Astrocyte of the cerebellum (primary cell): Measurements from ENCODE around the gene SCLY.
"Not testable (repeated sequence)": the region's sequence is repeated elsewhere in the genome, so short reads cannot be mapped to it uniquely, and the experiment has no call there.

Source experiments
- DNase-seq: peaks from one replicate; pipeline ENCODE4 v3.0.0-alpha.2; 2011; ENCODE audit warnings: low read depth
- H3K4me3 ChIP-seq: 2 replicates; pipeline ENCODE4 v1.5.1; 2011; ENCODE audit warnings: mild to moderate bottlenecking, low read depth, low read length, moderate library complexity
- in situ Hi-C: cut with HindIII; loops from 2 replicates; pipeline ENCODE4 v1.10.0; 2017; ENCODE audit warnings: low sequenced_read_pairs
- TF ChIP-seq, protein P1 (sequence below): IDR thresholded peaks from 2 replicates; pipeline ENCODE4 v1.5.1; 2012; ENCODE audit warnings: low read length, low read depth, moderate library complexity, mild to moderate bottlenecking; ENCODE audit errors: missing control alignments

The SCLY gene

DNA sequence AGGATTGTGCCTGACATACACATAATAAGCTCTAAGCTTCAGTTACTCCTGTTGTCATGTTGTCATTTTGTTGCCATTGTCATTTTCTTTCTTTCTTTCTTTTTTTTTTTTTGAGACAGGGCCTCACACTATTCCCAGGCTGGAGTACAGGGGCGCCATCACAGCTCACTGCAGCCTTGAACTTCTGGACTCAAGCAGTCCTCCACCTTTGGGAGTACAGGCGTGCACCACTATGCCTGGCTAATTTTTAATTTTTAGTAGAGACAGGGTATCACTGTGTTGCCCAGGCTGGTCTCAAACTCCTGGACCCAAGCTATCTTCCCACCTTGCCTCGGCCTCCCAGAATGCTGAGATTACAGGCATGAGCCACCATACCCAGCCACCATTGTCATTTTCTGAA, 30.9 kb upstream of the SCLY start:
- no peak for DNase-seq
- in situ Hi-C loops, result no loop called here
- TF ChIP-seq, protein P1, sequence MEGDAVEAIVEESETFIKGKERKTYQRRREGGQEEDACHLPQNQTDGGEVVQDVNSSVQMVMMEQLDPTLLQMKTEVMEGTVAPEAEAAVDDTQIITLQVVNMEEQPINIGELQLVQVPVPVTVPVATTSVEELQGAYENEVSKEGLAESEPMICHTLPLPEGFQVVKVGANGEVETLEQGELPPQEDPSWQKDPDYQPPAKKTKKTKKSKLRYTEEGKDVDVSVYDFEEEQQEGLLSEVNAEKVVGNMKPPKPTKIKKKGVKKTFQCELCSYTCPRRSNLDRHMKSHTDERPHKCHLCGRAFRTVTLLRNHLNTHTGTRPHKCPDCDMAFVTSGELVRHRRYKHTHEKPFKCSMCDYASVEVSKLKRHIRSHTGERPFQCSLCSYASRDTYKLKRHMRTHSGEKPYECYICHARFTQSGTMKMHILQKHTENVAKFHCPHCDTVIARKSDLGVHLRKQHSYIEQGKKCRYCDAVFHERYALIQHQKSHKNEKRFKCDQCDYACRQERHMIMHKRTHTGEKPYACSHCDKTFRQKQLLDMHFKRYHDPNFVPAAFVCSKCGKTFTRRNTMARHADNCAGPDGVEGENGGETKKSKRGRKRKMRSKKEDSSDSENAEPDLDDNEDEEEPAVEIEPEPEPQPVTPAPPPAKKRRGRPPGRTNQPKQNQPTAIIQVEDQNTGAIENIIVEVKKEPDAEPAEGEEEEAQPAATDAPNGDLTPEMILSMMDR, result no peak
- no peak overlapping the region for H3K4me3 ChIP-seq

DNA sequence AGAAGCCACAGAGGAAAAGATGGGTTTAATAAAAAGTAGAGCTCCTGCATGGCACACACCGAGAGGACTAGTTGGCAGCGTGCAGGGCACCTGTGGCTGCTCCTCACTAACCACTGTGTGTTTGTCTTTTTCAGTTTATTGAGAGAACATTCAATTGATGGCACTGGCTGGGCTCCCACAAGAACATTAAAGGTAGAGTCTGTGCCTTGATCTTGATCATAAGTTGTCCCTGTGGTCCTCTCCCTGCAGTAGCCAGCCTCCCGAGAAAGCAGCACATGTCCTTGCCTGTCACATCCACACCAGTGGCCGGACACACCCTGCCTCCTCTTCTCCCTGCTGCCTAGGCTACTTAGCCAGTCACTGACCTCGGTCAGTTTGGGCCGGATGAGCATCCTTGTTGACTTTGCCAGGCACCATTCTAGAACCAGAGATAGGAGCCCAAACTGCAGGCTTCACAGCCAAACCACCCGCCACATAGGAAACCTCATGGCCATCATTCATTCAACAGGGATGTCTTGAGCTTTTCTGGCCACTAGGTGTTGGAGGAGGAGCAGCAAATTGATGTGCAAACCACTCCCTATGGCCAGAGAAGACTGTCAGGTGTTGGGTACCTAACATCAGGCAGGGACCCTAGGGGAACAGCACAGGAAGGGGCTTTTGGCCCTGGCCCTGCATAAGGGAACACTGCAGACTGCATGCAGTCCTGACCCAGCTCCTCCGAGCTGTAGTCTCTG, 30.2 kb upstream of the SCLY start:
- DNase-seq, result no peak
- in situ Hi-C loops, result no loop called here
- H3K4me3 ChIP-seq, result no peak overlapping the region
- TF ChIP-seq, protein P1, result no peak

DNA sequence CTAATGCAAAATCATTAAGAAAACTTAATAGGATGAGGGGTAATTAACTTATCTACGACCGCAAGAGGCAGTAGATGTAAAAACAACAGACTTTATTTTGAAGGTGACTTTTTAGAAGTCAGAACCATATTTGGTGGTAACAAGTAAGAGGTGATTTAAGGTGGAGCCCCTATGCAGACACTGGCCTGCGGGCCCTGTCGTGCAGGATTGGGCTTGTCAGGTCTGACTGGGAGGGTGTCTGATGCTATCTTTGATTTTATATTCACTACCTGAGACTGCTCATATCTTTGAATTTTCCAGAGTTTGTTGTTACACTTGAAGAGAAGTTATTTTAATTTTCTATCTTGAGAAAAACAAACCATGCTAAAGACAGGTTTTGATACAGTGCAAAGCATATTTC, 29.1 kb upstream of the SCLY start:
- no peak for DNase-seq
- in situ Hi-C loops, result no loop called here
- TF ChIP-seq, protein P1, result no peak
- no peak overlapping the region for H3K4me3 ChIP-seq

DNA sequence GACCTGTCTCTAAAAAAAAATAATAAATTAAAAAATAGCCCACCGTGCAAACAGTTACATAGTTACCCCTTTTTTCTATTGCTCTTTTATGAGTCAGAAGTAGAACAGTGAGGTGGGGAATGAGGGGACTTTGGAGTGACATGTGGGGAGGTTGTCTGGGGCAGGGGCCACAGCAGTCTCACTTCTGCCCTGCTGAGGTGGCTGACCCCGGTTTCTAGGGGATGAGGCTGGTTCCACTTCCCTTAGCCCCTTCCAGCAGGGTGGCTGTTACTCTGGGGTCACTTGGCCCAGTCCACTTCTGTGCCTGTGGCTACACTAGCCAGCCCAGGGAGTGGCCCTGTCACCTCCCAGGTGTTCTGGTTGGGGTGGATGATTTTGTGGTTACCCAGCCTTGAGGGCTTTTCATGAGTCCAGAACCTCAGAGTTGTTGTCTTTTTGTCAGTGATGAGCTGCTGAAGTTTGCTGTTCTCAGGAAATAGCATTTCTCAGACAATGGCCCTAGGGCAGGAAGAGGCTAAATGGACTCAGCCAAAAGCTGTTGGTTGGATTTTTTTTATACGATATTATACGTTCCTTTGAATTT, 28.0 kb upstream of the SCLY start:
- DNase-seq, result no peak
- TF ChIP-seq, protein P1, result no peak
- in situ Hi-C loops, result no loop called here
- no peak overlapping the region for H3K4me3 ChIP-seq

DNA sequence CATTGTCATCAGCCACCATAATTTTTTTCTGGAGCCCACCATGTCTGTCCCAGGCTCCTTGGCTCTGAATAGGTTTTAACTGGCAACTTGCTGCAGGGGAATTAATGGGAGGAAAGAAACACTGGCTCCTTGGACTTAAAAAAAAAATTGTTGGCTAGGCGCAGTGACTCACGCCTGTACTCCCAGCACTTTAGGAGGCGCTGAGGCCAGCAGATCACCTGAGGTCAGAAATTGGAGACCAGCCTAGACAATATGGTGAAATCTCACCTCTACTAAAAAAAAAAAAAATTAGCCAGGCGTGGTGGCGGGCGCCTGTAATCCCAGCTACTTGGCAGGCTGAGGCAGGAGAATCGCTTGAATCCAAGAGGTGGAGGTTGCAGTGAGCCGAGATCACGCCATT, 26.8 kb upstream of the SCLY start:
- H3K4me3 ChIP-seq, in situ Hi-C loops, DNase-seq: not testable (repeated sequence)

DNA sequence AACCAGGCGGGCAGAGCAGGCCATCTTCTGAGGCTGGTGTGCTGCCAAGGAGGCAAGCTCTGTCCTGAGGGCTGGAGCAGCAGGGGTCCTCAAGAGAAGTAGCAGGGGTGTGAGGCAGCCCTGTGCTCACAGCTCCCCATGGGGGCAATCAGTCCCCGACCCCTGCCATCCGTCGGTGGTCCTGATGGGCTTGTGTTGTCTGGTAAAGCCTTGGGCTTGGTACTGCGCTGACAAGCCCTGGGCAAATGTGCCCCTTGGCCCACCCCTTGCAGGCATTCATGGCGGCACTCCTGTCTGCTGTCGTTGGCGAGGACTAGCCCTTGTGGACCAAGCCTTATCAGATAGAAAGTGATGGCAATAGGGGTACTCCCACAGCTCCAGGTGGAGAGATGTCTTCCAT, 22.6 kb upstream of the SCLY start:
- TF ChIP-seq, protein P1, result no peak
- H3K4me3 ChIP-seq, result no peak overlapping the region
- in situ Hi-C loops, result no loop called here
- DNase-seq, result no peak

DNA sequence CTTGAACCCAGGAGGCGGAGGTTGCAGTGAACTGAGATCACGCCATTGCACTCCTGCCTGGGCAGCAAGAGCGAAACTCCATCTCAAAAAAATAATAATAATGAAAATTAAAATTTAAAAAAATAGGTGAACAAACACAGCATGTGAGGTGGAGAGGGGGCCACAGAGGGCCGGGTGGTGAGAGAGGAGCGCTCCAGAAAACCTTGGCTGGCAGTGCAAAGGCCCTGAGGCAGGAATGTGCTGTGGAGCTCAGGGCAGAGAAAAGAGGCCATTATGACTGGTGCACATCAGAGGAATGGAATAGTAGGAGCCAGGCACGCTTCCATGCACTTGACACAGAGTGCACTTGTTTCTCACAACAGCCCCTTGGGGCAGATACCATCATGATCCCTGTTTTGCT, 21.6 kb upstream of the SCLY start:
- no peak for DNase-seq
- no peak overlapping the region for H3K4me3 ChIP-seq
- TF ChIP-seq, protein P1, result no peak
- in situ Hi-C loops, result no loop called here
